B cell (primary cell): Measurements from ENCODE around the gene PDE11A. TPM values are rescaled to one million over a fixed set of nuclear protein-coding genes. Genes with fewer than 3 reads are reported as not detected.

ENCODE experiments used
- ATAC-seq: fragments of 200-7000 bp; cut with Tn5 transposase; one replicate; pipeline ENCODE4 v1.10.0; 2021; ENCODE audit warnings: low read depth, mild to moderate bottlenecking, moderate number of reproducible peaks, moderate library complexity
- CTCF ChIA-PET: fragments of 350-600 bp; sonication (Branson Sonifier 250); formaldehyde crosslinking; loops from one replicate; lab custom pipeline; 2021; ENCODE audit warnings: antibody characterized with exemption, inconsistent platforms; lab: Charles Lee
- POLR2A ChIA-PET: fragments of 350-600 bp; sonication (Branson Sonifier 250); formaldehyde crosslinking; loops from one replicate; lab custom pipeline; 2021; ENCODE audit warnings: antibody characterized with exemption; lab: Charles Lee
- DNase-seq: peaks from one replicate; pipeline ENCODE4 v3.0.0; 2013
- H2AFZ ChIP-seq: 2 replicates; pipeline ENCODE4 v1.6.1; 2012; ENCODE audit warnings: mild to moderate bottlenecking, low read depth, low read length; ENCODE audit not compliant: insufficient read depth, poor library complexity, severe bottlenecking
- H3K27ac ChIP-seq, 2 donors: 1 replicate in 1 of 2; 2 replicates in 1 of 2; pipeline ENCODE4 v1.5.1; 2012 to 2013; ENCODE audit warnings: low read length in 2 of 2, mild to moderate bottlenecking in 2 of 2, moderate library complexity in 1 of 2
- H3K27me3 ChIP-seq, 4 experiments: fragments of 200-600 bp in 1 of 4; sonication (generic) in 1 of 4; replicated peaks in 1 of 4; 1 replicate in 2 of 4; 2 replicates in 2 of 4; pipeline versions ENCODE4 v1.6.1 to v1.7.0; 2013 to 2016; ENCODE audit warnings: low read length in 3 of 4, mild to moderate bottlenecking in 2 of 4, mixed read lengths in 1 of 4, moderate library complexity in 1 of 4; ENCODE audit not compliant: insufficient read depth in 4 of 4, control insufficient read depth in 3 of 4; ENCODE audit errors: control extremely low read depth in 1 of 4
- H3K36me3 ChIP-seq, 2 experiments: replicated peaks in 1 of 2; 1 replicate in 1 of 2; 2 replicates in 1 of 2; pipeline versions ENCODE4 v1.6.1 to v1.7.1; 2013; ENCODE audit warnings: low read length in 1 of 2; ENCODE audit not compliant: insufficient read depth in 2 of 2, control insufficient read depth in 1 of 2; ENCODE audit errors: control extremely low read depth in 1 of 2, extremely low read depth in 1 of 2
- H3K4me1 ChIP-seq, 2 donors: fragments of 200-600 bp in 1 of 2; sonication (generic) in 1 of 2; 1 replicate in 1 of 2; 2 replicates in 1 of 2; pipeline versions ENCODE4 v1.5.1 to v1.6.1; 2013 to 2017; ENCODE audit warnings: low read length in 2 of 2; ENCODE audit not compliant: control insufficient read depth in 2 of 2, insufficient read depth in 2 of 2
- H3K4me2 ChIP-seq: replicated peaks from 2 replicates; pipeline ENCODE3; 2012; ENCODE audit warnings: mild to moderate bottlenecking, low read depth, low read length; ENCODE audit not compliant: poor library complexity, severe bottlenecking
- H3K4me3 ChIP-seq, 5 experiments: fragments of 200-600 bp in 1 of 5; sonication (generic) in 1 of 5; 1 replicate in 3 of 5; 2 replicates in 2 of 5; pipeline versions ENCODE4 v1.5.1 to v1.7.0; 2011 to 2016; ENCODE audit warnings: low read length in 4 of 5, mild to moderate bottlenecking in 4 of 5, low read depth in 2 of 5, control low read depth in 1 of 5, moderate library complexity in 1 of 5; ENCODE audit not compliant: insufficient read depth in 1 of 5; ENCODE audit errors: control extremely low read depth in 1 of 5, extremely low read depth in 1 of 5
- H3K79me2 ChIP-seq: fragments of 200-600 bp; sonication (generic); one replicate; pipeline ENCODE4 v1.6.0; 2016; ENCODE audit warnings: low read length; ENCODE audit not compliant: control insufficient read depth, insufficient read depth
- H3K9ac ChIP-seq: fragments of 200-600 bp; sonication (generic); 2 replicates; pipeline ENCODE4 v1.6.1; 2017; ENCODE audit warnings: mild to moderate bottlenecking, low read length, moderate library complexity
- H3K9me3 ChIP-seq, 3 donors: one replicate each; pipeline versions ENCODE4 v1.6.1 to v1.7.1; 2013; ENCODE audit warnings: low read length in 2 of 3; ENCODE audit not compliant: control insufficient read depth in 2 of 3, insufficient read depth in 1 of 3; ENCODE audit errors: control extremely low read depth in 1 of 3
- H4K20me1 ChIP-seq: 2 replicates; pipeline ENCODE4 v1.6.0; 2012; ENCODE audit warnings: mild to moderate bottlenecking, low read length; ENCODE audit not compliant: insufficient read depth, control insufficient read depth, poor library complexity, severe bottlenecking
- H3K27ac Mint-ChIP-seq: one replicate; pipeline ENCODE4 v1.8.0; 2021; ENCODE audit warnings: mixed read lengths
- H3K27me3 Mint-ChIP-seq: one replicate; pipeline ENCODE4 v1.8.0; 2021; ENCODE audit warnings: mixed read lengths
- H3K4me1 Mint-ChIP-seq: one replicate; pipeline ENCODE4 v1.8.0; 2021; ENCODE audit warnings: mixed read lengths
- H3K4me3 Mint-ChIP-seq: one replicate; pipeline ENCODE4 v1.8.0; 2021; ENCODE audit warnings: mixed read lengths
- H3K9me3 Mint-ChIP-seq: one replicate; pipeline ENCODE4 v1.8.0; 2022; ENCODE audit warnings: mixed read lengths; ENCODE audit not compliant: insufficient read depth
- CTCF ChIP-seq: fragments of 200-600 bp; IDR thresholded peaks from one replicate; pipeline ENCODE4 v1.8.0; 2022; ENCODE audit warnings: antibody characterized with exemption, mild to moderate bottlenecking
- EZH2 ChIP-seq: IDR thresholded peaks from 2 replicates; pipeline ENCODE4 v1.6.1; 2012; ENCODE audit warnings: borderline replicate concordance, low read depth, mild to moderate bottlenecking, moderate library complexity, low read length; ENCODE audit not compliant: insufficient read depth, poor library complexity, severe bottlenecking
- WGBS: methylation state at CpG from one replicate; pipeline ENCODE4 v1.1.5; 2013; ENCODE audit warnings: missing lambda C conversion rate; ENCODE audit not compliant: insufficient coverage; 5-methylcytosine and 5-hydroxymethylcytosine counted together
- intact Hi-C: fragments of 100-400 bp; cut with micrococcal nuclease; formaldehyde crosslinking; loops from one replicate; pipeline ENCODE4 v1.10.0; 2022
- polyA plus RNA-seq: library from polyadenylated mRNA; depleted of rRNA; stranded (reverse); fragments of >200 nt; gene quantifications from 2 replicates; pipeline ENCODE4 v1.2.3, GENCODE V29; 2012
- total RNA-seq, 2 donors: library from RNA; stranded (reverse); fragments of 120-200 nt in 1 of 2; gene quantifications; 1 replicate in 1 of 2; 2 replicates in 1 of 2; pipeline versions ENCODE4 v1.2.3 to v1.2.4, GENCODE V29; 2013 to 2022

PDE11A gene
- total and polyA plus RNA-seq, 2 donors (not counting 1 experiment from before 2014, with no cell fraction given) = 0.25 TPM; not detected in 1

- TF ChIP-seq EZH2 (no peak), CTCF (no peak)
- no peaks in the 10 kb centered on the region for H3K4me1 ChIP-seq
- H3K27me3 Mint-ChIP-seq = peaks cover 7% of the 10 kb centered on the region
- H3K79me2 ChIP-seq = no peaks in the 10 kb centered on the region
- no peak overlapping the region for H2AFZ ChIP-seq
- H3K9me3 Mint-ChIP-seq = no peaks in the 10 kb centered on the region
- H3K4me3 ChIP-seq = no peak overlapping the region
- H3K9me3 ChIP-seq = no peaks in the 10 kb centered on the region
- intact Hi-C loops = loop anchor here (10.0 kb wide), 1 partner anchor 1802 kb away; no protein-coding TSS in a partner anchor
- H3K36me3 ChIP-seq = no peaks in the 10 kb centered on the region
- H4K20me1 ChIP-seq = no peaks in the 10 kb centered on the region
- H3K9ac ChIP-seq = no peak overlapping the region
- H3K4me3 Mint-ChIP-seq = no peak overlapping the region
- ATAC-seq = no peak
- H3K4me1 Mint-ChIP-seq = no peaks in the 10 kb centered on the region
- no CpG with 5 or more reads among the region's 1 CpG for WGBS
- CTCF ChIA-PET = no interaction called here
- no peaks in the 10 kb centered on the region for H3K27me3 ChIP-seq
- H3K4me2 ChIP-seq = no peak overlapping the region
- H3K27ac Mint-ChIP-seq = no peak overlapping the region
- POLR2A ChIA-PET = no interaction called here
- no peak for DNase-seq
- H3K27ac ChIP-seq = no peak overlapping the region
Observed at GRCh38 chr2:178016612-178017011, 56.0 kb downstream of the PDE11A start.

DNA sequence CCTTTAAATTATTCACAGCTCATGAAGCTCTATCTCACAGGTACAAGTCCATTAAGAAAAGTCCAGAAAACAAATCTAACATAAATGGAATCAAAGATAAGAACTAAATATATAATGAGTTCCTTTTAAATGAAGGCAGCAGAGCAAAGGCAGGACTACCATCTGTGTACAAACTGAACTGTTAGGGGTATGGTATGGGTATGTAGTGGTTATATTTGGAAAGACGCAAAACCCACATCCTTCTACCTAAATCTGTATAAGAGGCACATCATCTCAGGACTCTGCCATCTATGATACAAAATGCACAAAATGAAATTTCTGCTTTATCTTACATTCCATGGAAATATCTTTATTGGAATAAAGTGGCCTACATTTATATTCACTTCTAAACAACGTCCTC, 59.9 kb downstream of the PDE11A start:
- no CpG with 5 or more reads among the region's 2 CpGs for WGBS

More for the DNA sequence above, 59.9 kb downstream of the PDE11A start:
- H3K4me1 Mint-ChIP-seq = no peaks in the 10 kb centered on the region
- peaks cover 14% of the 10 kb centered on the region for H3K27me3 Mint-ChIP-seq
- Histone ChIP-seq H3K36me3 (no peaks in the 10 kb centered on the region), H3K9ac (no peak overlapping the region), H3K4me1 (no peaks in the 10 kb centered on the region), H3K9me3 (no peaks in the 10 kb centered on the region), H3K4me2 (no peak overlapping the region), H3K27me3 (no peaks in the 10 kb centered on the region), H3K27ac (no peak overlapping the region), H4K20me1 (no peaks in the 10 kb centered on the region), H3K79me2 (no peaks in the 10 kb centered on the region), H3K4me3 (no peak overlapping the region), H2AFZ (no peak overlapping the region)
- H3K9me3 Mint-ChIP-seq = no peaks in the 10 kb centered on the region
- H3K27ac Mint-ChIP-seq = no peak overlapping the region
- DNase-seq (no peak), ATAC-seq (no peak)
- CTCF ChIA-PET = no interaction called here
- POLR2A ChIA-PET = no interaction called here
- TF ChIP-seq CTCF (no peak), EZH2 (no peak)
- no peak overlapping the region for H3K4me3 Mint-ChIP-seq
- intact Hi-C loops = loop anchor here (10.0 kb wide), 1 partner anchor 1798 kb away; no protein-coding TSS in a partner anchor
